Trophoblast cell (in vitro differentiated cells and primary cell): ENCODE measurements around the gene NIFK.

Experiments
- DNase-seq, 2 donors: peaks; one replicate each; pipeline ENCODE4 v3.0.0-alpha.2; 2016
- H2AFZ ChIP-seq: 2 replicates; pipeline ENCODE4 v1.6.1; 2013; ENCODE audit warnings: low read length, moderate library complexity, mild to moderate bottlenecking; ENCODE audit not compliant: insufficient read depth, poor library complexity
- H2AK5ac ChIP-seq: 2 replicates; pipeline ENCODE4 v1.6.1; 2013; ENCODE audit warnings: mild to moderate bottlenecking, low read length
- H2BK120ac ChIP-seq: 2 replicates; pipeline ENCODE4 v1.6.1; 2013; ENCODE audit warnings: low read length, mild to moderate bottlenecking, moderate library complexity; ENCODE audit not compliant: insufficient read depth, poor library complexity
- H2BK12ac ChIP-seq: 2 replicates; pipeline ENCODE4 v1.6.1; 2013; ENCODE audit warnings: mild to moderate bottlenecking, low read length, moderate library complexity
- H2BK5ac ChIP-seq: 2 replicates; pipeline ENCODE4 v1.6.1; 2013; ENCODE audit warnings: low read length, low read depth, moderate library complexity, mild to moderate bottlenecking; ENCODE audit not compliant: poor library complexity
- H3K14ac ChIP-seq: 2 replicates; pipeline ENCODE4 v1.6.1; 2013; ENCODE audit warnings: mild to moderate bottlenecking, low read length
- H3K18ac ChIP-seq: 2 replicates; pipeline ENCODE4 v1.6.1; 2013; ENCODE audit warnings: mild to moderate bottlenecking, low read length
- H3K23ac ChIP-seq: 2 replicates; pipeline ENCODE4 v1.6.1; 2013; ENCODE audit warnings: low read length
- H3K27ac ChIP-seq: 2 replicates; pipeline ENCODE4 v1.5.1; 2013; ENCODE audit warnings: low read depth, mild to moderate bottlenecking, inconsistent platforms, low read length, moderate library complexity
- H3K27me3 ChIP-seq: 2 replicates; pipeline ENCODE4 v1.6.1; 2013; ENCODE audit warnings: inconsistent platforms, mild to moderate bottlenecking, low read length, moderate library complexity; ENCODE audit not compliant: insufficient read depth
- H3K36me3 ChIP-seq, 2 experiments: 1 replicate in 1 of 2; 2 replicates in 1 of 2; pipeline ENCODE4 v1.6.1; 2013; ENCODE audit warnings: low read length in 2 of 2, mild to moderate bottlenecking in 2 of 2, moderate library complexity in 1 of 2; ENCODE audit not compliant: insufficient read depth in 2 of 2, control insufficient read depth in 1 of 2
- H3K4ac ChIP-seq: 2 replicates; pipeline ENCODE4 v1.6.1; 2013; ENCODE audit warnings: low read depth, mild to moderate bottlenecking, low read length, moderate library complexity
- H3K4me1 ChIP-seq, 2 experiments: 1 replicate in 1 of 2; 2 replicates in 1 of 2; pipeline ENCODE4 v1.6.1; 2013; ENCODE audit warnings: low read length in 2 of 2, mild to moderate bottlenecking in 2 of 2, moderate library complexity in 1 of 2; ENCODE audit not compliant: insufficient read depth in 2 of 2, control insufficient read depth in 1 of 2
- H3K4me2 ChIP-seq: 2 replicates; pipeline ENCODE4 v1.6.1; 2013; ENCODE audit warnings: inconsistent platforms, mild to moderate bottlenecking, low read length, moderate library complexity
- H3K4me3 ChIP-seq: 2 replicates; pipeline ENCODE4 v1.5.1; 2013; ENCODE audit warnings: mild to moderate bottlenecking, low read depth, low read length, inconsistent platforms
- H3K79me1 ChIP-seq: one replicate; pipeline ENCODE4 v1.6.1; 2013; ENCODE audit warnings: low read length
- H3K79me2 ChIP-seq: 2 replicates; pipeline ENCODE4 v1.6.1; 2013; ENCODE audit warnings: low read length, mild to moderate bottlenecking; ENCODE audit not compliant: control insufficient read depth, insufficient read depth, poor library complexity
- H3K9ac ChIP-seq: 2 replicates; pipeline ENCODE4 v1.6.1; 2013; ENCODE audit warnings: mild to moderate bottlenecking, low read length
- H3K9me3 ChIP-seq: 2 replicates; pipeline ENCODE4 v1.6.1; 2013; ENCODE audit warnings: low read depth, mild to moderate bottlenecking, control low read depth, inconsistent platforms, low read length; ENCODE audit not compliant: insufficient read depth
- H4K12ac ChIP-seq: 2 replicates; pipeline ENCODE4 v1.6.1; 2013; ENCODE audit warnings: low read depth, mild to moderate bottlenecking, low read length, moderate library complexity
- H4K8ac ChIP-seq: 2 replicates; pipeline ENCODE4 v1.6.1; 2013; ENCODE audit warnings: low read depth, mild to moderate bottlenecking, low read length, moderate library complexity
- H4K91ac ChIP-seq: one replicate; pipeline ENCODE4 v1.6.1; 2013; ENCODE audit warnings: low read depth, mild to moderate bottlenecking, low read length, moderate library complexity
- WGBS: extraction: QIAGEN DNeasy Blood & Tissue Kit; methylation state at CpG from one replicate; pipeline ENCODE4 v1.1.7; 2013; ENCODE audit warnings: missing lambda C conversion rate; ENCODE audit not compliant: insufficient read length, insufficient coverage; ENCODE audit errors: extremely low coverage; 5-methylcytosine and 5-hydroxymethylcytosine counted together

The NIFK gene

DNA sequence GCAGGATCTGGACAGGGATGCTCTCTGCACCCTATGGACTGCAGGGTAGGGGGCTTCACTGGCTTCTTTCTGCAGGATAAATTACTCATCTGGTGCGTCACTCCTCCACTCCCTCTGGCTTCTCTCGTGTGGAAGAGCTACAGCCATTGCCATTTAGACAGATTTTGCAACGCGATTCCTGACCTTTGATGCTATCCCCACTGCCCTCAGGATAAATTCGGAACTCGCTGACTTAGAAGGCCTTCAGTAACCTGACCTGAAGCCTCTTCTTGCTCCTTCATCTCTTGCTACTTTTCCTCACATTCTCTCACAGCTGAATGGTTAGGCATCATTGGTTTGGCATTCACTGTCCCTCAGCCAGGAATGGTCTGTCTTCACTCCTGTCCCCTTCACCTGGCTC is 5.3 kb downstream of the NIFK start:
- no peak overlapping the region for H4K91ac ChIP-seq
- no peak overlapping the region for H2BK120ac ChIP-seq
- no peak overlapping the region for H2BK12ac ChIP-seq
- no peak overlapping the region for H3K18ac ChIP-seq
- H4K8ac ChIP-seq: no peak overlapping the region
- peak; percentile 90 to 95 for DNase-seq
- no peak overlapping the region for H3K9ac ChIP-seq
- no peak overlapping the region for H4K12ac ChIP-seq
- no peak overlapping the region for H2AFZ ChIP-seq
- no peaks in the 10 kb centered on the region for H3K27me3 ChIP-seq
- H3K9me3 ChIP-seq: no peaks in the 10 kb centered on the region
- peaks cover 3% of the 10 kb centered on the region for H3K79me2 ChIP-seq
- H2BK5ac ChIP-seq: no peak overlapping the region
- H2AK5ac ChIP-seq: no peak overlapping the region
- no peak overlapping the region for H3K4me2 ChIP-seq
- H3K4me3 ChIP-seq: peak overlapping the region; percentile 47
- H3K14ac ChIP-seq: no peak overlapping the region
- no CpG with 5 or more reads among the region's 6 CpGs for WGBS
- peaks cover 15 to 29% of the 10 kb centered on the region in 2 experiments for H3K36me3 ChIP-seq
- H3K79me1 ChIP-seq: peaks cover 2% of the 10 kb centered on the region
- no peak overlapping the region for H3K4ac ChIP-seq
- no peaks in the 10 kb centered on the region for H3K4me1 ChIP-seq
- no peak overlapping the region for H3K27ac ChIP-seq
- H3K23ac ChIP-seq: no peak overlapping the region

DNA sequence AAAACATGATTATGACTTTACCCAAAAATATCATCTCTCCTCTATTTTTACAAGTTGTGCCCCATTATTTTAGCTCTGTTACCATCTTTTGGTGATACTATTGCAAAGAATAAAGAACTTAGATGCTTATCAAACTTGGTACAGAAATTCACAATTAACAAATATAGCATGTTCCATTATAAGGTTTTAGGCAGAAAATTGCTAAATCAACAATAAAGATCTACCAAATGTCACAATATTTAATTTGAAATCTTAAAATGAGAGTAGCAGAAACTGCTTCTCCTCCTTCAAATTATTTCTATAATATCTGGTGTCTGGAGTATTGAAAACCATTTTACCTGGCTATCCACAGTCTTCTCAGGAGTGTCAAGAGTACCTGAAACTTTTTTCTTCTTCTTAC is 8.7 kb downstream of the NIFK start:
- no peak overlapping the region for H3K4me2 ChIP-seq
- no peak overlapping the region for H4K12ac ChIP-seq
- H2BK5ac ChIP-seq: no peak overlapping the region

DNA sequence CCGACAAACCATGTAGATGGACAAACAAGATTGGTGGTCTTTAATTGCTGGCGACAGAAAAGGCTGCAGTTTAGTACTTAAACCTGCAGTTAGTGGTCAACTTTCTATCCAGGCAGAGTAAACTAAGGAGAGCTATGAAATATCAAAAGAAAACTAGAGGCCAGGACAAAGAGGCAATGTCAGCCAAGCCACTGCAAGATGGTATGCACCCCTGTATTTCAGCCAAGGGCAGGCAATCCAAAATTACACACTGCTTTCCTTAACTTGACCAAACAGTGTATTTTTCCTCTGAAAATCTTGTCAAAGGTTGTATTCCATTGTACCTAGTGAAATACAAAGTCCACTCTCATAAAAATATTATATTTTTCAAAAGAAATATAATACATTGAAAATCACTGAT is 9.3 kb downstream of the NIFK start:
- H3K4me3 ChIP-seq: no peak overlapping the region
- no peak overlapping the region for H4K12ac ChIP-seq
- no peak overlapping the region for H3K27ac ChIP-seq
- H3K27me3 ChIP-seq: no peaks in the 10 kb centered on the region
- H3K36me3 ChIP-seq: peaks cover 15 to 26% of the 10 kb centered on the region in 2 experiments
- no peaks in the 10 kb centered on the region for H3K79me2 ChIP-seq
- no peaks in the 10 kb centered on the region for H3K4me1 ChIP-seq
- H2BK12ac ChIP-seq: no peak overlapping the region
- H2BK120ac ChIP-seq: no peak overlapping the region
- no peak overlapping the region for H2AFZ ChIP-seq
- H3K18ac ChIP-seq: no peak overlapping the region
- no peak overlapping the region for H4K91ac ChIP-seq
- no peaks in the 10 kb centered on the region for H3K9me3 ChIP-seq
- H2AK5ac ChIP-seq: no peak overlapping the region
- H3K4ac ChIP-seq: no peak overlapping the region
- no peaks in the 10 kb centered on the region for H3K79me1 ChIP-seq
- H3K4me2 ChIP-seq: no peak overlapping the region
- H2BK5ac ChIP-seq: no peak overlapping the region
- no peak overlapping the region for H3K23ac ChIP-seq
- no peak overlapping the region for H3K9ac ChIP-seq
- no peak for DNase-seq
- no peak overlapping the region for H4K8ac ChIP-seq
- H3K14ac ChIP-seq: no peak overlapping the region
- no CpG with 5 or more reads among the region's 2 CpGs for WGBS

More for the DNA sequence above, 8.7 kb downstream of the NIFK start:
- H2BK120ac ChIP-seq: no peak overlapping the region
- H3K18ac ChIP-seq: no peak overlapping the region
- no peak overlapping the region for H2AFZ ChIP-seq
- no peak overlapping the region for H3K27ac ChIP-seq
- H3K9me3 ChIP-seq: no peaks in the 10 kb centered on the region
- DNase-seq: no peak
- H3K14ac ChIP-seq: no peak overlapping the region
- H2AK5ac ChIP-seq: no peak overlapping the region
- no peak overlapping the region for H3K9ac ChIP-seq
- H3K4me1 ChIP-seq: no peaks in the 10 kb centered on the region
- peaks cover 15 to 26% of the 10 kb centered on the region in 2 experiments for H3K36me3 ChIP-seq
- no peaks in the 10 kb centered on the region for H3K79me1 ChIP-seq
- H2BK12ac ChIP-seq: no peak overlapping the region
- H3K23ac ChIP-seq: no peak overlapping the region
- no peak overlapping the region for H3K4me3 ChIP-seq
- H3K27me3 ChIP-seq: no peaks in the 10 kb centered on the region
- no peak overlapping the region for H4K91ac ChIP-seq
- no peak overlapping the region for H3K4ac ChIP-seq
- no peak overlapping the region for H4K8ac ChIP-seq
- no peaks in the 10 kb centered on the region for H3K79me2 ChIP-seq

DNA sequence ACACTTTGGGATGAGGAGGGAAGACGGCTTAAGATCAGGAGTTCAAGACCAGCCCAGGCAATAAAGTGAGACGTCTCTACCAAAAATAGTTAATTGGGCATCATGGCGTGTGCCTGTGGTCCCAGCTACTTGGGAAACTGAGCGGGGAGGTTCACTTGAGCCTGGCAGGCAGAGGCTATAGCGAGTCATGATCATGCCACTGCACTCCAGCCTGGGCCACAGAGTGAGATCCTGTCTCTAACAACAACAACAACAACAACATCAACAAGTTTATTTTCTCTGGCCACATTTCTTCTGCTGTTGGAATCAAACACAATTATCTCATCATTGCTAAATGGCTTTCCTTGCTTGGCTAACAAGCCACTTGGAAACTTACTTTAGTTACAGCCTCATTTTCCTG is 13.4 kb downstream of the NIFK start:
- Histone ChIP-seq H4K91ac (no peak overlapping the region), H3K27ac (no peak overlapping the region), H2AFZ (no peak overlapping the region), H3K4me2 (no peak overlapping the region), H3K18ac (no peak overlapping the region), H3K9me3 (no peaks in the 10 kb centered on the region), H3K79me1 (no peaks in the 10 kb centered on the region), H3K79me2 (no peaks in the 10 kb centered on the region), H2BK12ac (no peak overlapping the region), H3K23ac (no peak overlapping the region), H3K4ac (no peak overlapping the region), H2BK120ac (no peak overlapping the region), H2BK5ac (no peak overlapping the region), H3K4me1 (no peaks in the 10 kb centered on the region), H4K8ac (no peak overlapping the region), H3K14ac (no peak overlapping the region), H2AK5ac (no peak overlapping the region), H3K27me3 (no peaks in the 10 kb centered on the region), H3K4me3 (no peak overlapping the region), H3K9ac (no peak overlapping the region), H4K12ac (no peak overlapping the region), H3K36me3 (peaks cover 3 to 4% of the 10 kb centered on the region in 2 experiments)
- WGBS: no CpG with 5 or more reads among the region's 5 CpGs
- no peak for DNase-seq
